ENCODE results near the gene SLC37A1.

Gene SLC37A1

DNA sequence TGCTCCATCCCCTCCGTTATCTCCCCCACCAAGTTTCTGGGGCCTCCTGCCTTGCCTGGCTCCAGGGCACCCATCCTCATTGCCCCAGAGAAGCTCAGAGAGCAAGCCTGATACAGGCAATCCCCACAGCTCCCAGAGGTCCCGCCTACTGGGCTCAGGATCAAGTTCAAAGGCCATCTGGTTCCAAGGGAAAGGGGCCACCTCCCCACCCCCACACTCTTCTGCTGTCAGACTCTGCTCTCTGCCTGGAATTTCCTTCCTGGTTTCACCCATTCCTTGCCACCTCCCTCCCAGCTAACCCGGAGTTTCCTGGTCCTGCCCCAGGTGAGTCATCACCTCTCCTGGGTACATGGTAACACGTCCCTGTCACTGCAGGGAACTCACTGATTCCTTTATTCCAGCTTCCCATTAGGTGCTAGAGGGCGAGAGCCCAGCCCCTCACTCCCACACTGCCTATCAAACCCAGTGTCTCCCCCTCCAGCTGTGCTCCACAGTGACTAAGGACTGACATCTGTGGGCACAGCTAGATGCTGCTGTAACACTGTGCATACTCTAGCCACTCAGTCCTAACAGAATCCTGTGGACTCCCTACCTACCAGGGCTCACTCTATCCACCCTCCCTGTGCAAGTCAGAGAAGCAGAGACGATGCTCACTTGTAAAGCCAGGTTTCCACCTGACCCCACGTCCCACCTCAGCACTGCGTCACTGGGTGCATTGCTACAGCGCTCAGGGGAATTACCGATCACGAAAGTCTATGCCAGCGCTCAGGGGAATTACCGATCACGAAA, 39.4 kb upstream of the SLC37A1 start:
- peak; percentile 55 for DNase-seq (ENCODE audit: low spot score)
- Histone ChIP-seq H3K27ac (no peak overlapping the region), H3K4me3 (no peak overlapping the region)
- TF ChIP-seq, protein P1, sequence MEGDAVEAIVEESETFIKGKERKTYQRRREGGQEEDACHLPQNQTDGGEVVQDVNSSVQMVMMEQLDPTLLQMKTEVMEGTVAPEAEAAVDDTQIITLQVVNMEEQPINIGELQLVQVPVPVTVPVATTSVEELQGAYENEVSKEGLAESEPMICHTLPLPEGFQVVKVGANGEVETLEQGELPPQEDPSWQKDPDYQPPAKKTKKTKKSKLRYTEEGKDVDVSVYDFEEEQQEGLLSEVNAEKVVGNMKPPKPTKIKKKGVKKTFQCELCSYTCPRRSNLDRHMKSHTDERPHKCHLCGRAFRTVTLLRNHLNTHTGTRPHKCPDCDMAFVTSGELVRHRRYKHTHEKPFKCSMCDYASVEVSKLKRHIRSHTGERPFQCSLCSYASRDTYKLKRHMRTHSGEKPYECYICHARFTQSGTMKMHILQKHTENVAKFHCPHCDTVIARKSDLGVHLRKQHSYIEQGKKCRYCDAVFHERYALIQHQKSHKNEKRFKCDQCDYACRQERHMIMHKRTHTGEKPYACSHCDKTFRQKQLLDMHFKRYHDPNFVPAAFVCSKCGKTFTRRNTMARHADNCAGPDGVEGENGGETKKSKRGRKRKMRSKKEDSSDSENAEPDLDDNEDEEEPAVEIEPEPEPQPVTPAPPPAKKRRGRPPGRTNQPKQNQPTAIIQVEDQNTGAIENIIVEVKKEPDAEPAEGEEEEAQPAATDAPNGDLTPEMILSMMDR (IDR thresholded peaks at IDR 0.05) = no peak

DNA sequence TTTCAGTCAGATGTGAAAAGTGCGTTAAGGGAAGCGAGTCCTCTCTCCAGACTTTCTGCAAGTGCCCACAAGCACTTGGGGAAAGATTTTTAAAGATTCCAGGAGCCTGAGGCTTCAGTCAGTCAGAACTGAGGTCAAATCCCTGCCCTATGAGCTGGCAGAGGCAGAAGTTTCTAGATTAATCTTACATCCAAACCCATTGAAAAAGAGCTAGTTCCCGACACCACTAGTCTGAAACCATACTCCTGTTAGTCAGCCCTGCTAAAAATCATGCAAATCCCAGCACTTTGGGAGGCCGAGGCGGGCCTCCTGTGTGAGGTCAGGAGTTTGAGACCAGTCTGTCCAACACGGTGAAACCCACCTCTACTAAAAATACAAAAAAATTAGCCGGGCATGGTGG, 38.6 kb upstream of the SLC37A1 start:
- H3K4me3 ChIP-seq = no peak overlapping the region
- H3K27ac ChIP-seq = no peak overlapping the region
- peak; percentile 57 for DNase-seq (ENCODE audit: low spot score)
- TF ChIP-seq, protein P1 (IDR thresholded peaks at IDR 0.05) = no peak

DNA sequence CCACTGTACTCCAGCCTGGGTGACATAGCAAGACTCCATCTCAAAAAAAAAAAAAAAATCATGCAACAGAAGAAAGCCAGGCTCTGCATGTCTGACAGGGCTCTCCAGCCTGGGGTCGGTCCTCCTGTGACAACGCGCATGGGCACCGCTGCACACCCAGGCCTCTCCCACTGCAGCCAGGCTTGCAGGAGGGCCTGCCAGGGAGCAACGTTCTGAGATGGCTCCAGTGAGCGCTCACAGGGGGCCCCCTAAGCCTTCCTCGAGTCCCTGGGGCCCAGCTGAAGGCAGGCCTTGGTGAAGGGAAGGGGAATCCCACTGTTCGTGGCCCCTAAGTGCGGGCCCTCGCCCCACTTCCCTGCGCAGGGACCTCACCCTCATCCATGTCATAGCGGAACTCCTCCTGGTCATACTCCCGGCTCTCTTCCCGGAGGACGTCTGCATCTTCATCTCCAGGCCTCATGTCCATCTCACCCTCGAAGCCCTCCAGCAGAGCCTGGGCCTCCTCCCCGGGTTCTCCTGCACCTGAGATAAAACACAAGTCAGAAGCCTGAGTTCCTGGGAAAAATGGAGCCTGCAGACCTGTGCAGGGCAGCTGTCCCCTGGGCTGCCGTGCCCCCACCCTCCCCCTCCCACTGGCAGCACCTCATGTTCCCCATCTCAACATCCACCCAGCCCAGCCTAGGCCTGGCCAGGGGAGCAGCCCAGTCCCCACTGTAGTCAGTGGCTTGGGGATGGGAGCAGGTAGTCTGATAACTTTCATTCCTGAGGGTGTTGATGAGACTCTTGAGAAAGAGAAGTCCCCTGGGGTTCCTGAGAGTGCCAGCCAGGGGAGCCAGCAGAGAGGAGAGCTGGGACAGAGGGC, 37.9 kb upstream of the SLC37A1 start:
- Histone ChIP-seq H3K27ac (no peak overlapping the region), H3K4me3 (no peak overlapping the region)
- TF ChIP-seq, protein P1 (IDR thresholded peaks at IDR 0.05) = no peak
- peak; percentile 67 for DNase-seq (ENCODE audit: low spot score)

DNA sequence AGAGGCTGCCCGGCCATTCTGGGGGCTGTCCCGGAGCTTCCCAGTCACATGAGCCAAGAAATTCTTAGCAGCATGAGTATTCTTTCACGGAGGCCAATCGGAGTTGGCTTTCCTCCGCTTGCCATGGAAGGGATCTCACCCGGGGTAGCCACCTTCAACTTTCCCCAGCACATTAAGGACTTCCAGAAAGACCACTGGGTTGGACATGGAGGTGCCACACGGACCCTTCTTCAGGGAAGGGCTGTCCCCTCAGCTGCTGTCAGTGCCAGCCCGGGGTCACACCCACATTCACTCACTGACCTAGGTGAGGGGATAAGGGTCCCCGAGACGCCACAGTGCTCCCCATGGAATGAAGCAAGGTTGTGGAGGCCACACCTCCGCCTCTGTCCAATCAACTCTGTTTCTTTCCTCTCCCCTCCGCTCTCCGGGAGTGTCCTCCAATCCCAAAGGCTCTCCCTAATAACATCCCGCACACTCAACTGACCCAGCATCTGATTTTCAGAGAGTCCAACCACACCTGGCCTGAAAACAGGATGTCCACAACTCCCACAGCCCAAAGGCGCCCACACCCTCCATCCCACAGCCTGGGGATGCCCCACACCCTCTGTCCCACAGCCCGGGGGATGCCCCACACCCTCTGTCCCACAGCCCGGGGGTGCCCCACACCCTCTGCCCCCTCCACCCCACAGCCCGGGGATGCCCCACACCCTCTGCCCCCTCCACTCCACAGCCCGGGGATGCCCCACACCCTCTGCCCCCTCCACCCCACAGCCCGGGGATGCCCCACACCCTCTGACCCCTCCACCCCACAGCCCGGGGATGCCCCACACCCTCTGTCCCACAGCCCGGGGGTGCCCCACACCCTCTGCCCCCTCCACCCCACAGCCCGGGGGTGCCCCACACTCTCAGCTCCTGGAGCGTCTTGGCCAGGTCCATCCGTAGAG, 37.0 kb upstream of the SLC37A1 start:
- TF ChIP-seq, protein P1 (IDR thresholded peaks at IDR 0.05) = no peak
- DNase-seq (ENCODE audit: low spot score) = peak; percentile 53
- Histone ChIP-seq H3K27ac (no peak overlapping the region), H3K4me3 (no peak overlapping the region)

- Histone ChIP-seq H3K27ac (no peak overlapping the region), H3K4me3 (no peak overlapping the region)
- TF ChIP-seq, protein P1 (IDR thresholded peaks at IDR 0.05) = no peak
- DNase-seq (ENCODE audit: low spot score) = peak; percentile 29
These were observed 35.1 kb upstream of the SLC37A1 start for GRCh38 chr21:42478504-42478903.

DNA sequence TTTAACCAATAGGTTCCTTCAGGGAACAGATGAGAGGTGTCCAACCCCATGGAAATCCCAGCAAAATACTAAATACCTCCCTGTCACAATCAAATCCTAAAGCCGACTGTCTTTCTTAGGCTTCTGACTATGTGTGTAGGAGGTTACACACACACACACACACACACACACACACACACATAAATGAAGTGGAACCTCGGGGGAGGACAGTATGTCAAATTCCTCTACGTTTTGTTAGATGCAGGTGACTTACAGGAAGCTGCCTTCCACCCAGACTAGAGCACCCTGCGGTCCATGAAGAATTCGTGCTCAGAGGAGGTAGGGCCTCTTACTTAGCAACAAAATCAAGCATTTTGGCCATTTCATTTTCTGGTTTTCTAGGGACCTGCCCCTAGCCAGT, 34.1 kb upstream of the SLC37A1 start:
- DNase-seq (ENCODE audit: low spot score) = peak; percentile 7
- Histone ChIP-seq H3K4me3 (no peak overlapping the region), H3K27ac (no peak overlapping the region)
- TF ChIP-seq, protein P1 (IDR thresholded peaks at IDR 0.05) = no peak

Data from coronary artery (tissue), 2 donors.